ENCODE measurements around the gene USP3.

USP3 gene

DNA sequence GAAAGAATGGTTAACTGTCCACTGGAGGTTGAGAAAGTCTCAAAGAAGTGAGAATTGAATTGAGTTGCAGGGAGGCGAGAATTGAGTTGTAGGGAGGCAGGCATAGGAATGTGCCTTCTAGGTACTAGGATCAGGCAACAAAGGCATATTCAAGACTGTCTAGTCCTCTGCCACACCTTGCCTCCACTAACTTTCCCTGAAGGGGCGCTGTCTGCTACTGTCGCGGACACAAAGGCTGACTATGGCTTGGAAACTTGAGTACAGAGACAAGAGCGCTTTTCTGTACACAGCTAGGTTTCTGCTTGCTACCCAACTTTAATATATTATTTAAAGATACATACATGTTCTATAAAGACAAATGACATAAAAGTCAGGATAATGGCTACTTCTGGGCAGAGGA lies 82.4 kb downstream of the USP3 start:
- Mint-ChIP-seq H3K4me1 (ENCODE audit: low read depth) (peaks cover 38% of the 10 kb centered on the region), H3K36me3 (peaks cover 48% of the 10 kb centered on the region), H3K9me3 (ENCODE audit: low read depth) (no peaks in the 10 kb centered on the region), H3K27me3 (no peaks in the 10 kb centered on the region), H3K27ac (peak overlapping the region; percentile 75), H3K4me3 (no peak overlapping the region)

DNA sequence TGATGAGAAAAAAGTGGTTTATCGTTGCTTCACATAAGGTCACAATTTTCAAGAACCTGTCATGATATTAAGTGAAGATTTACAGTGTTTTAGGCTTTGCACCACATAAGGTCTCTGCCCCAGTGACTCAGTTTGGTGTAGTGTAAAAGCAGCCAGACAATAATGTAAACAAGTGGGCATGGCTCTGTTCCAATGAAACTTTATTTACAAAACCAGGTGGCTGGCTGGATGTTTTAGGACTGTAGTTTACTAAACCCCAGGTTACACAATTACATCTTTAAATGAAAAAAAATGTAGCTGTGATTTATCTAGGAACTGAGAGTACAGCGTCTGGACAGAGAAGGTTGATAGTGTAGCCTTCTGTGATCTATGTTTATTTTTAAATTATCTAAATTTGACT lies 83.1 kb downstream of the USP3 start:
- Mint-ChIP-seq H3K27ac (no peak overlapping the region), H3K36me3 (peaks cover 45% of the 10 kb centered on the region), H3K4me3 (no peak overlapping the region), H3K4me1 (ENCODE audit: low read depth) (peaks cover 37% of the 10 kb centered on the region), H3K9me3 (ENCODE audit: low read depth) (no peaks in the 10 kb centered on the region), H3K27me3 (no peaks in the 10 kb centered on the region)

DNA sequence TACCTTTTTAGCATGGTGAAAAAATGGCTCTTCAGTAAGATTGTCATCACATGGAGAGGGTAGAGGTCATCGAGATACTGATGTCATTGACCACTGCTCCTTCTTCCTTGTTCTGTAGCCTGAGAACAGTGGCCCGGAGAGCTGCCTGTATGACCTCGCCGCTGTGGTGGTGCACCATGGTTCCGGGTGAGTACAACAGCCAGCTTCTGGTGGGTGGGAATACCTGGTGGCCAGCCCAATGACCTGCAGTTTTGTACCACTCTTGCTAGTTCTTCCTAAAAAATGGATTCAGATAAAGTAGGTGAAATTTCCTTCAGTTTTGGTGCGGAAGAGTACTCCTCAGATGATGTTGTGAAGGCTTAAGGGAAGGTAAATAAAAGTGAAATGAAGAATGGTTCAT lies 84.4 kb downstream of the USP3 start:
- peaks cover 40% of the 10 kb centered on the region for H3K4me1 Mint-ChIP-seq (ENCODE audit: low read depth)
- no peak overlapping the region for H3K4me3 Mint-ChIP-seq
- H3K9me3 Mint-ChIP-seq (ENCODE audit: low read depth), result no peaks in the 10 kb centered on the region
- peaks cover 39% of the 10 kb centered on the region for H3K36me3 Mint-ChIP-seq
- peak overlapping the region; percentile 50 for H3K27ac Mint-ChIP-seq
- H3K27me3 Mint-ChIP-seq, result no peaks in the 10 kb centered on the region

DNA sequence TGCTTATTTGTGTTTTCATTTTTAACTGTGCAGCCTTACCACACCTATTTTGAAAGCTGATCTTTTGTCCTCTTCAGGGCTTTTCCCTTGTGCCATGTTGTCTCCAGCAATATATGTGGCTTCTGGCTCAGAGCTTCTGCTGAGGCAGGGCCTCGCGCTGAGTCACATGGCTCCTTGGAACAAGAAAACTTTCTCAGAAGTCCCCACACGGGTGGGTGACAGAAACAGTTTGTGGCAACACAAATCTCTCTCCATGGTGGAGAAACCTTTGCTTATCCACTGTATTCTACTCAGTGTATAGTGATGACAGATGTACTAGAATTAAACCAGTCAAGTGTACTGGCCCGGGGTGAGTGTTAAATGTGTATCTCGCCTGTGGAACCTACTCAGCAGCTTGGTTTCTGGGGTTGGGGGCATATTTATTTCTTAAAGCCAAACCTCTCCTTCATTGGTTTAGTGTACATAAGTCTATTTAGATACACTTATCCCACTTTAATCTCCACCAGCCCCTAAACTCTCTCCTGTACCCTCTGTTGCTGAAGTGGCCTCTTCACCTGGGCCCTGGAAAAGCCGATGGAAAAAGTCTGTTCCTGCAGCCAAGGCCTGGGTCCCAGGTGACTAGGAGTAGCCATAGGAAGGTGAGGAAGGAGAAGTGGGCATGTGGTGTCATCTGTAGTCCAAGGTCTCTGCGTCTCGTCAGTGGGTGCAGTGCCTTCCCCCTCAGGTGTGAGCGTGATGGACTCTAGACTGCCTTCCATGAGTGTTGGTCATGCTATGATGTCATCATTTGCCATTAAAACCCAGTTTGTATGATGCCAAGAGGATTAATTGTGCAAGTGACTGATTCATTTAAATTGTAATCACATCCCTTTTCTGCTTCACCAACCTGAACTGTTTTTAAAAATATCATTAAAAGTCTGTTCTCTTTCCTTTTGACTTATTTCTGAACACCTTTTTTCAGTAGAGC lies 89.6 kb downstream of the USP3 start:
- Mint-ChIP-seq H3K4me1 (ENCODE audit: low read depth) (peaks cover 70% of the 10 kb centered on the region), H3K9me3 (ENCODE audit: low read depth) (no peaks in the 10 kb centered on the region), H3K36me3 (peaks cover 18% of the 10 kb centered on the region), H3K27me3 (no peaks in the 10 kb centered on the region), H3K4me3 (no peak overlapping the region), H3K27ac (peak overlapping the region; percentile 52)

DNA sequence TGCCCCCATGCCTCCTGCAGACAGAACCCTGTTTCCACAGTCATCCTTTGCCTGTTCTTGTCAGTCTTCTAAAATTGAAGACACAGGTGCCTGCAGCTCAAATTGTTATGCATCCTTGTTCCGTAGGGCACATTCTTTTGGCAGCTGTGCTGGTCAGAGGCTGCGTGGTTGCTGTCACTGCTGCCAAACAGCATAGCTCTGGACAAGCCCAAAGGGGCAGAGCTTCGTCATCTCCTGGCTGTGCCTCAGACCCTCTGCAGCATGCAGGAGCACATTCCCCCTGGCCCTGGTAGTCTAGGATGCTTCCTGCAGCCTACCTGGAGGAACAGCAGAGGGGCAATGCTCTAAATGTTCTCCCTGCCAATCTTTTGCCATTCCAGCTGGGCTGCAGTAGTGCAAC lies 90.7 kb downstream of the USP3 start:
- peaks cover 10% of the 10 kb centered on the region for H3K36me3 Mint-ChIP-seq
- H3K9me3 Mint-ChIP-seq (ENCODE audit: low read depth), result no peaks in the 10 kb centered on the region
- H3K4me1 Mint-ChIP-seq (ENCODE audit: low read depth), result peaks cover 80% of the 10 kb centered on the region
- H3K27me3 Mint-ChIP-seq, result no peaks in the 10 kb centered on the region
- H3K4me3 Mint-ChIP-seq, result no peak overlapping the region
- peak overlapping the region; percentile 52 for H3K27ac Mint-ChIP-seq

DNA sequence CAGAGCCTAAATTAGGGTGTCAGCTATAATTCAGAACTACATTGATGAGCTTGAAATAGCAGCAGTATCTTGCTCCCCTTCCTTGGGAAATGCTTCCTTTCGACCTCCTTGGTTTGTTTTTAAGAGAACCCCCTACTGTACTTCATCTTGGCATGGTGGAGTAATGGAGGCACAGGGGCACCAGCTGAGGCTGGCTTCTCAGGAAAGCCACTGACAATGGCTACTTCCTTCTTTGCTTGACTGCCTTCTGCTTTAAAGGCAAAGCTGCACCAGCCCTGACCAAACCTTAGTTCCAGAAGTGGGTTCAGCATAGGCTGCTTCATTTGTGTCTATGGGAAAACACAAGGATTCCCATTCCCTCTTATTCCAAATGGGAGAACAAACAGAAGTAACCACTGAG lies 91.3 kb downstream of the USP3 start:
- Mint-ChIP-seq H3K27ac (no peak overlapping the region), H3K9me3 (ENCODE audit: low read depth) (no peaks in the 10 kb centered on the region), H3K4me3 (no peak overlapping the region), H3K4me1 (ENCODE audit: low read depth) (peaks cover 79% of the 10 kb centered on the region), H3K27me3 (no peaks in the 10 kb centered on the region), H3K36me3 (peaks cover 8% of the 10 kb centered on the region)

- Mint-ChIP-seq H3K4me1 (ENCODE audit: low read depth) (peaks cover 72% of the 10 kb centered on the region), H3K27me3 (no peaks in the 10 kb centered on the region), H3K4me3 (no peak overlapping the region), H3K9me3 (ENCODE audit: low read depth) (no peaks in the 10 kb centered on the region), H3K36me3 (peaks cover under 1% of the 10 kb centered on the region), H3K27ac (peak overlapping the region; percentile 76)
Observed at GRCh38 chr15:63596676-63597037, 92.3 kb downstream of the USP3 start.

GRCh38 chr15:63597038-63597790 lies 92.8 kb downstream of the USP3 start, which contains the start of gene FBXL22:
FBXL22 (plus strand) TSS chr15:63597387; CDS start chr15:63597393, 6 bp downstream.
- Mint-ChIP-seq H3K27ac (peak within 1 kb of the TSS; percentile 76), H3K4me3 (peak within 1 kb of the TSS; percentile 27), H3K9me3 (ENCODE audit: low read depth) (no peaks in the 10 kb centered on the region), H3K27me3 (no peaks in the 10 kb centered on the region), H3K4me1 (ENCODE audit: low read depth) (peaks cover 72% of the 10 kb centered on the region), H3K36me3 (no peaks in the 10 kb centered on the region)

GRCh38 chr15:63597821-63598220 lies 93.4 kb downstream of the USP3 start:
- H3K27ac Mint-ChIP-seq, result peak overlapping the region; percentile 22
- no peaks in the 10 kb centered on the region for H3K9me3 Mint-ChIP-seq (ENCODE audit: low read depth)
- H3K27me3 Mint-ChIP-seq, result no peaks in the 10 kb centered on the region
- peaks cover 73% of the 10 kb centered on the region for H3K4me1 Mint-ChIP-seq (ENCODE audit: low read depth)
- no peak overlapping the region for H3K4me3 Mint-ChIP-seq
- no peaks in the 10 kb centered on the region for H3K36me3 Mint-ChIP-seq

DNA sequence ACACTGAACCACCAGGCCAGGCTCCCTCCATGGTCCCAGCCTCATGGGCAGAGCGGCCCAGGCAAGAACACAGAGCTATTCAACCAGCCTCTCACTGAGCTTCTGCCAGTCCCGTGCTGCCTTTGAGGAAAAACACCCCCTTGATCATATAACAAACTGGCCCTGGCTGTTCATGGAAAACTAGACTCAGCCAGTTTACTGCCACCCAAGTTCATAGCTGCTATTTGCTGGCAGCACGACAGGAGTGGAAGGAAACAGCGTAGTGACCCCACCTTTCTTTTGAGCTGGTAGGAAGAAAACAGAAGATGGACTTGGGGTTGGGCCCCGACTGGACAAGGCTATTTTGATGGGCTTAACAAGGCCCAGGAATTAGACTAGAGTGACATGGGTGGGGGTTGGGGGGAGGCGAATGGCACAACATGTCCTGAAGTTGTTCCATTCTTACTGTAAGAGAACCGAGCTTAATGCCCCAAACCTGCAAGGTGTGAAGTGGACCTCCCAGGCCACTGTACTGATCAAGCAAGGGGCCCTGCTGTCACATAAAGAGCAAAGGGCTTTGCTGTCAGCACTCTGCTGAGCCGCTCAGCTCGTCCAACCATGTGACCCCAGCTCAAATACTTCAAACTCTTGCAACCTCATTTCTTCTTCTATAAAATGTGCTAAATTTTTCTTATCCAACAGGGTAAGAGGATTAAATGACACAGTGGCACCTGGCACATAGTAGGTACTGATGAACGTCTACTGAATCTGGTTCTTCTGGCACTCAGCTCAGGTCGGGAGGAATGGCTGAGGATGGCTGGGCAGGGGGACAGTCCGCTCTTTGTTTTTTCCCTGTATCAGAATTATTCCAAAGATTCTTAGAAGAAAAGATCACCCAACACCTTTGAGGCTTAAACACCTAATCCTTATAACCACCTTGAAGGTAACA lies 94.3 kb downstream of the USP3 start:
- H3K27ac Mint-ChIP-seq, result peak overlapping the region; percentile 75
- H3K36me3 Mint-ChIP-seq, result no peaks in the 10 kb centered on the region
- peaks cover 71% of the 10 kb centered on the region for H3K4me1 Mint-ChIP-seq (ENCODE audit: low read depth)

DNA sequence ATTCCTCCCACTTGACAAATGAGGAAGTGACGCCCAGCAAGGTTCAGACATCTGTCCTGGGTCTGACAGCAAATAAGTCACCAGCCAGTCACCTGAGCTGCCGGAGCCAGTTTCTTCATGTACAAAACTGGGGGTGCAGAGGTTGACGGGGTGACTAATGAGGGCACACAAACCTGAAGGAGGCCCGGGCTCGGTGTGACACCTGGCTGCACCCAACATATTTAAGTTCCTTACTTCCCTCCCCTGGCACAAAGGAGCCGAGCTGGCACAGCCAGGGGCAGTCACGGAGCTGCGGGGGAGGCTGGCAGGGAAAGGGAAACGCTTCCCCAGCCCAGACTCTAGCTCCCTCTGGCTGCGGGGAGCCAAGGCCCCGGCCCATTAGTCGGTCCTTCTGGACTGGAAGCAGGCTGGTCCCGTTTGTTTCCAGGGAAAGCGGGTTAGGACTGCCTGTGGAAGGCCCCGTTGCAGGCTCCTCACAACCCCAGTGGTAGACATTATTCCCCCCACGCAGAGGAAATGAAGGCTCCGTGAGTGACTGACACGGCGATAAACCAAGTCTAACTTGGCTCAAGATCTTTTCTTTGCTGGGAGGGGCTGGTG lies 95.1 kb downstream of the USP3 start:
- H3K4me3 Mint-ChIP-seq, result peak overlapping the region; percentile 93
- H3K27me3 Mint-ChIP-seq, result no peaks in the 10 kb centered on the region
- H3K4me1 Mint-ChIP-seq (ENCODE audit: low read depth), result peaks cover 66% of the 10 kb centered on the region
- no peaks in the 10 kb centered on the region for H3K36me3 Mint-ChIP-seq
- H3K9me3 Mint-ChIP-seq (ENCODE audit: low read depth), result no peaks in the 10 kb centered on the region
- peak overlapping the region; percentile 91 for H3K27ac Mint-ChIP-seq

More for the DNA sequence above, 94.3 kb downstream of the USP3 start:
- Mint-ChIP-seq H3K9me3 (ENCODE audit: low read depth) (no peaks in the 10 kb centered on the region), H3K4me3 (peak overlapping the region; percentile 93), H3K27me3 (no peaks in the 10 kb centered on the region)

GRCh38 chr15:63600001-63600615 lies 95.7 kb downstream of the USP3 start:
- H3K9me3 Mint-ChIP-seq (ENCODE audit: low read depth), result no peaks in the 10 kb centered on the region
- peaks cover 66% of the 10 kb centered on the region for H3K4me1 Mint-ChIP-seq (ENCODE audit: low read depth)
- no peaks in the 10 kb centered on the region for H3K27me3 Mint-ChIP-seq
- peak overlapping the region; percentile 93 for H3K4me3 Mint-ChIP-seq
- no peaks in the 10 kb centered on the region for H3K36me3 Mint-ChIP-seq
- H3K27ac Mint-ChIP-seq, result peak overlapping the region; percentile 91

- Mint-ChIP-seq H3K36me3 (no peaks in the 10 kb centered on the region), H3K4me3 (peak overlapping the region; percentile 94), H3K4me1 (ENCODE audit: low read depth) (peaks cover 66% of the 10 kb centered on the region), H3K9me3 (ENCODE audit: low read depth) (no peaks in the 10 kb centered on the region), H3K27me3 (no peaks in the 10 kb centered on the region), H3K27ac (peak overlapping the region; percentile 91)
Observed at GRCh38 chr15:63600616-63601025, 96.2 kb downstream of the USP3 start.

Data from activated naive CD8-positive, alpha-beta T cell (primary cell).